NCI-H82 (cell line): ENCODE data around the gene MBTPS1.

Experiments
- DNase-seq: peaks from one replicate; lab custom pipeline; 2025; lab: John Stamatoyannopoulos, UW

The MBTPS1 gene

GRCh38 chr16:84098939-84099338 lies 17.8 kb downstream of the MBTPS1 start:
- DNase-seq = no peak

GRCh38 chr16:84096447-84097005 lies 20.2 kb downstream of the MBTPS1 start:
- no peak for DNase-seq

GRCh38 chr16:84095466-84095865 lies 21.3 kb downstream of the MBTPS1 start:
- DNase-seq = peak; percentile 55

GRCh38 chr16:84093879-84094270 lies 22.9 kb downstream of the MBTPS1 start:
- DNase-seq = peak; percentile 97

- no peak for DNase-seq
These were observed 23.4 kb downstream of the MBTPS1 start for GRCh38 chr16:84093120-84093878.

- DNase-seq = peak; percentile 89
These were observed 25.3 kb downstream of the MBTPS1 start for GRCh38 chr16:84091460-84091859.

- DNase-seq = no peak
These were observed 26.5 kb downstream of the MBTPS1 start for GRCh38 chr16:84090211-84090610.

- no peak for DNase-seq
These were observed 27.9 kb downstream of the MBTPS1 start for GRCh38 chr16:84088695-84089395.

GRCh38 chr16:84087466-84088151 lies 29.1 kb downstream of the MBTPS1 start:
- no peak for DNase-seq

GRCh38 chr16:84087001-84087400 lies 29.7 kb downstream of the MBTPS1 start:
- DNase-seq = no peak

- no peak for DNase-seq
These were observed 30.4 kb downstream of the MBTPS1 start for GRCh38 chr16:84086341-84086740.

GRCh38 chr16:84085773-84086172 lies 31.0 kb downstream of the MBTPS1 start:
- no peak for DNase-seq

- no peak for DNase-seq
These were observed 31.5 kb downstream of the MBTPS1 start for GRCh38 chr16:84085271-84085667.

GRCh38 chr16:84084570-84085270 lies 32.0 kb downstream of the MBTPS1 start:
- peak; percentile 83 for DNase-seq

- DNase-seq = no peak
These were observed 33.7 kb downstream of the MBTPS1 start for GRCh38 chr16:84082835-84083569.

- no peak for DNase-seq
These were observed 34.6 kb downstream of the MBTPS1 start for GRCh38 chr16:84082110-84082509.

GRCh38 chr16:84081446-84081989 lies 35.2 kb downstream of the MBTPS1 start:
- DNase-seq = no peak

- DNase-seq = no peak
These were observed 35.9 kb downstream of the MBTPS1 start for GRCh38 chr16:84080813-84081212.

GRCh38 chr16:84080378-84080777 lies 36.4 kb downstream of the MBTPS1 start:
- DNase-seq = no peak

GRCh38 chr16:84079664-84080063 lies 37.1 kb downstream of the MBTPS1 start:
- DNase-seq = no peak

GRCh38 chr16:84075376-84075775 lies 41.4 kb downstream of the MBTPS1 start:
- no peak for DNase-seq
